Measurements from ENCODE around the gene ST14. TPM values are rescaled to one million over a fixed set of nuclear protein-coding genes. Genes with fewer than 3 reads are reported as not detected.

ST14 gene
- total and polyA plus RNA-seq, 2 donors (not counting 1 experiment from before 2014, with no cell fraction given), result under 0.01 TPM; not detected in 1

- peak in 1 of 2 donors; percentile 63 for DNase-seq (ENCODE audit: low read depth in 2 of 2)
- H2AFZ ChIP-seq (ENCODE audit: low read length), result no peak overlapping the region
These were observed 3.2 kb downstream of the ST14 start for GRCh38 chr11:130162733-130163132.

GRCh38 chr11:130163346-130164220 lies 4.0 kb downstream of the ST14 start:
- no peak overlapping the region for H3K27ac ChIP-seq (ENCODE audit: insufficient read depth, low read length)
- H2AFZ ChIP-seq (ENCODE audit: low read length), result no peak overlapping the region
- no peaks in the 10 kb centered on the region for H3K79me2 ChIP-seq (ENCODE audit: control insufficient read depth, insufficient read depth, low read length)
- no peak overlapping the region for H3K4me3 ChIP-seq (replicated peaks in 1 of 4; ENCODE audit: control extremely low read depth in 1 of 4, insufficient read depth in 1 of 4, low read depth in 3 of 4, low read length in 4 of 4)
- H3K4me2 ChIP-seq (ENCODE audit: extremely low read depth, insufficient read depth, low read length), result no peak overlapping the region
- peaks cover 34% of the 10 kb centered on the region for H3K27me3 ChIP-seq (ENCODE audit: control insufficient read depth, insufficient read depth, low read length)
- no peaks in the 10 kb centered on the region for H3K9me3 ChIP-seq (ENCODE audit: control insufficient read depth, insufficient read depth, low read depth, low read length)
- H3K4me1 ChIP-seq (ENCODE audit: control insufficient read depth, extremely low read depth, insufficient read depth, low read length), result peaks cover 12% of the 10 kb centered on the region
- H4K20me1 ChIP-seq (ENCODE audit: control insufficient read depth, extremely low read depth, insufficient read depth, low read length), result no peaks in the 10 kb centered on the region
- no peaks in the 10 kb centered on the region for H3K36me3 ChIP-seq (ENCODE audit: control insufficient read depth, insufficient read depth, low read length)
- no peak for DNase-seq (ENCODE audit: low read depth in 2 of 2)
- no peak overlapping the region for H3K9ac ChIP-seq (ENCODE audit: insufficient read depth, low read length)
- TF ChIP-seq CTCF (conservative IDR thresholded peaks at IDR 0.05 in 1 of 2, IDR thresholded peaks at IDR 0.05 in 1 of 2; ENCODE audit: low read depth in 1 of 2, low read length in 2 of 2), result no peak
- no peak for TF ChIP-seq EZH2 (IDR thresholded peaks at IDR 0.05; ENCODE audit: low read length, missing control alignments)

More at GRCh38 chr11:130162733-130163132, 3.2 kb downstream of the ST14 start:
- TF ChIP-seq EZH2 (IDR thresholded peaks at IDR 0.05; ENCODE audit: low read length, missing control alignments) (no peak), CTCF (conservative IDR thresholded peaks at IDR 0.05 in 1 of 2, IDR thresholded peaks at IDR 0.05 in 1 of 2; ENCODE audit: low read depth in 1 of 2, low read length in 2 of 2) (no peak)
- no peak overlapping the region for H3K27ac ChIP-seq (ENCODE audit: insufficient read depth, low read length)
- H3K36me3 ChIP-seq (ENCODE audit: control insufficient read depth, insufficient read depth, low read length), result no peaks in the 10 kb centered on the region
- H3K9ac ChIP-seq (ENCODE audit: insufficient read depth, low read length), result no peak overlapping the region
- H3K4me2 ChIP-seq (ENCODE audit: extremely low read depth, insufficient read depth, low read length), result no peak overlapping the region
- H3K4me1 ChIP-seq (ENCODE audit: control insufficient read depth, extremely low read depth, insufficient read depth, low read length), result peaks cover 12% of the 10 kb centered on the region
- H3K4me3 ChIP-seq (replicated peaks in 1 of 4; ENCODE audit: control extremely low read depth in 1 of 4, insufficient read depth in 1 of 4, low read depth in 3 of 4, low read length in 4 of 4), result no peak overlapping the region
- no peaks in the 10 kb centered on the region for H3K9me3 ChIP-seq (ENCODE audit: control insufficient read depth, insufficient read depth, low read depth, low read length)
- H3K27me3 ChIP-seq (ENCODE audit: control insufficient read depth, insufficient read depth, low read length), result peaks cover 37% of the 10 kb centered on the region
- H4K20me1 ChIP-seq (ENCODE audit: control insufficient read depth, extremely low read depth, insufficient read depth, low read length), result no peaks in the 10 kb centered on the region
- no peaks in the 10 kb centered on the region for H3K79me2 ChIP-seq (ENCODE audit: control insufficient read depth, insufficient read depth, low read length)

- Histone ChIP-seq H3K27ac (ENCODE audit: insufficient read depth, low read length) (no peak overlapping the region), H3K4me3 (replicated peaks in 1 of 4; ENCODE audit: control extremely low read depth in 1 of 4, insufficient read depth in 1 of 4, low read depth in 3 of 4, low read length in 4 of 4) (no peak overlapping the region), H2AFZ (ENCODE audit: low read length) (no peak overlapping the region), H3K36me3 (ENCODE audit: control insufficient read depth, insufficient read depth, low read length) (no peaks in the 10 kb centered on the region), H3K9me3 (ENCODE audit: control insufficient read depth, insufficient read depth, low read depth, low read length) (no peaks in the 10 kb centered on the region), H3K4me2 (ENCODE audit: extremely low read depth, insufficient read depth, low read length) (no peak overlapping the region), H3K4me1 (ENCODE audit: control insufficient read depth, extremely low read depth, insufficient read depth, low read length) (peaks cover 12% of the 10 kb centered on the region), H4K20me1 (ENCODE audit: control insufficient read depth, extremely low read depth, insufficient read depth, low read length) (no peaks in the 10 kb centered on the region), H3K9ac (ENCODE audit: insufficient read depth, low read length) (no peak overlapping the region), H3K27me3 (ENCODE audit: control insufficient read depth, insufficient read depth, low read length) (peaks cover 28% of the 10 kb centered on the region), H3K79me2 (ENCODE audit: control insufficient read depth, insufficient read depth, low read length) (no peaks in the 10 kb centered on the region)
- no peak for DNase-seq (ENCODE audit: low read depth in 2 of 2)
- TF ChIP-seq EZH2 (IDR thresholded peaks at IDR 0.05; ENCODE audit: low read length, missing control alignments) (no peak), CTCF (conservative IDR thresholded peaks at IDR 0.05 in 1 of 2, IDR thresholded peaks at IDR 0.05 in 1 of 2; ENCODE audit: low read depth in 1 of 2, low read length in 2 of 2) (no peak)
These were observed 4.6 kb downstream of the ST14 start for GRCh38 chr11:130164221-130164570.

All from fibroblast of lung (primary cell).